Fibroblast of skin of left quadriceps (primary cell): ENCODE results near the gene NAV2.
A peak's percentile ranks its signal among the peaks of the same experiment; 100 is the strongest.

Source experiments
- DNase-seq, 2 experiments: peaks; one replicate each; pipeline ENCODE4 v3.0.0-alpha.2; 2013; ENCODE audit warnings: low read depth in 2 of 2

The NAV2 gene

GRCh38 chr11:19712281-19713195 lies at the start of gene NAV2:
TSS of gene NAV2 (plus strand) at chr11:19712837. CDS start at chr11:19713696, 859 bp downstream.
- DNase-seq: peak; percentile 79 to 83

- no peak for DNase-seq
Observed at GRCh38 chr11:19663206-19663605, 49.4 kb upstream of the NAV2 start.

- DNase-seq: no peak
Observed at GRCh38 chr11:19664886-19665548, 47.6 kb upstream of the NAV2 start.

- no peak for DNase-seq
Observed at GRCh38 chr11:19666951-19667350, 45.7 kb upstream of the NAV2 start.

GRCh38 chr11:19669511-19669910 lies 43.1 kb upstream of the NAV2 start:
- no peak for DNase-seq

GRCh38 chr11:19670030-19670791 lies 42.4 kb upstream of the NAV2 start:
- DNase-seq: no peak

GRCh38 chr11:19672586-19673206 lies 39.9 kb upstream of the NAV2 start:
- DNase-seq: no peak

- no peak for DNase-seq
Observed at GRCh38 chr11:19673924-19674729, 38.5 kb upstream of the NAV2 start.

- DNase-seq: no peak
Observed at GRCh38 chr11:19674836-19675235, 37.8 kb upstream of the NAV2 start.

- no peak for DNase-seq
Observed at GRCh38 chr11:19675397-19675796, 37.2 kb upstream of the NAV2 start.

- no peak for DNase-seq
Observed at GRCh38 chr11:19676475-19677380, 35.9 kb upstream of the NAV2 start.

GRCh38 chr11:19677381-19678080 lies 35.1 kb upstream of the NAV2 start:
- no peak for DNase-seq

GRCh38 chr11:19679952-19680828 lies 32.4 kb upstream of the NAV2 start:
- DNase-seq: peak; percentile 98

- no peak for DNase-seq
Observed at GRCh38 chr11:19680829-19681368, 31.7 kb upstream of the NAV2 start.

GRCh38 chr11:19683141-19683805 lies 29.4 kb upstream of the NAV2 start:
- DNase-seq: no peak

- no peak for DNase-seq
Observed at GRCh38 chr11:19683862-19684491, 28.7 kb upstream of the NAV2 start.

- DNase-seq: no peak
Observed at GRCh38 chr11:19686234-19686633, 26.4 kb upstream of the NAV2 start.
